ENCODE measurements around the gene LYL1.

The LYL1 gene

GRCh38 chr19:13135068-13136062, 32.7 kb upstream of the LYL1 start:
- no peak for DNase-seq
- Histone ChIP-seq H3K36me3 (peaks cover 55% of the 10 kb centered on the region), H3K4me3 (ENCODE audit: low read depth, low read length) (no peak overlapping the region), H3K9me3 (no peaks in the 10 kb centered on the region; the same call in 1 of the 2 replicates), H3K27me3 (no peaks in the 10 kb centered on the region), H3K4me1 (no peaks in the 10 kb centered on the region)
- no peak for TF ChIP-seq CTCF (IDR thresholded peaks at IDR 0.05; ENCODE audit: low read depth, low read length)

DNA sequence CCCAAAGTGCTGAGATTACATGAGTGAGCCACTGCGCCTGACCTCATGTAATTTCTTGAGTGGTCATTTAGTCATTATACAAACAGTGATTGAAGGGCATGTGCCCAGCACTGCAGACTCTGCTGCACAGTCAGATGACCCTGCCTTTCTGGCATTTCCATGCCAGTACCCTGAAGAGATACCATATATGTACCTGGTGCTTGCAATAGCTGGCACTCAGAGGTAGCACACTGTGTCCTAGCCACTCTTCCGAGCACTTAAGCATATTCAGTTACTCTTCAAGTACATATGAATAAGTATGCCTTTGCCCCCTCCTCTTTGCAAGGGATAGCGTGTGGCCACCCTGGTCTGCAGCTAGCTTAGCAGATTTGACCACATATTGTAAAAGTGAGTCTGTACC, 32.0 kb upstream of the LYL1 start:
- H3K4me3 ChIP-seq (ENCODE audit: low read depth, low read length), result no peak overlapping the region
- DNase-seq, result no peak
- H3K4me1 ChIP-seq, result no peaks in the 10 kb centered on the region
- TF ChIP-seq CTCF (IDR thresholded peaks at IDR 0.05; ENCODE audit: low read depth, low read length), result no peak
- peaks cover 55% of the 10 kb centered on the region for H3K36me3 ChIP-seq
- no peaks in the 10 kb centered on the region for H3K27me3 ChIP-seq
- no peaks in the 10 kb centered on the region; the same call in 1 of the 2 replicates for H3K9me3 ChIP-seq

DNA sequence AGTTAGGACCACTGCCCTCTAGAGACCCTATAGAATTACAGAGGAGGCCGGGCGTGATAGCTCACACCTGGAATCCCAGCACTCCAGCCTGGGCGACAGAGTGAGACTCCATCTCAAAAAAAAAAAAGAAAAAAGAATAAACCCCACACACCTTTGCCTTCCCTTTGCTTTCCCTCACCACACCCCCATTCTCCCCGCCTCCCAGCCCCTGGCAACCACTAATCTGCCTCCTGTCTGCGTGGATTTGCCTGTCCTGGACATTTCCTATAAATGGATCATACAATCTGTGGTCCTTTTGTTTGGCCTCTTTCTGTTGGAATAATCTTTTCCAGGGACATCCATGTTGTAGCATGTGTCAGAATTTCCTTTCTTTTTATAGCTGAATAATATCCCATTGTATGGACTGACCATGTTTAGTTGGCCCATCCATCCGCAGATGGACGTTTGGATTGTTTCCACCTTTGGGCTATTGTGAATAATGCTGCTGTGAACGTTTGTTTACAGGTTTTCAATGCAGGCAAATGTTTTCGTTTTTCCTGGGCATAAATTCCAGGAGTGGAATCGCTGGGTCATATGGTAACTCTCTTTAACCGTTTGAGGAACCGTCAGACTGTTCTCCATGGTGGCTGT, 30.7 kb upstream of the LYL1 start:
- no peaks in the 10 kb centered on the region; the same call in 1 of the 2 replicates for H3K9me3 ChIP-seq
- H3K4me3 ChIP-seq (ENCODE audit: low read depth, low read length), result no peak overlapping the region
- H3K27me3 ChIP-seq, result no peaks in the 10 kb centered on the region
- TF ChIP-seq CTCF (IDR thresholded peaks at IDR 0.05; ENCODE audit: low read depth, low read length), result no peak
- peaks cover 49% of the 10 kb centered on the region for H3K36me3 ChIP-seq
- no peaks in the 10 kb centered on the region for H3K4me1 ChIP-seq
- no peak for DNase-seq

DNA sequence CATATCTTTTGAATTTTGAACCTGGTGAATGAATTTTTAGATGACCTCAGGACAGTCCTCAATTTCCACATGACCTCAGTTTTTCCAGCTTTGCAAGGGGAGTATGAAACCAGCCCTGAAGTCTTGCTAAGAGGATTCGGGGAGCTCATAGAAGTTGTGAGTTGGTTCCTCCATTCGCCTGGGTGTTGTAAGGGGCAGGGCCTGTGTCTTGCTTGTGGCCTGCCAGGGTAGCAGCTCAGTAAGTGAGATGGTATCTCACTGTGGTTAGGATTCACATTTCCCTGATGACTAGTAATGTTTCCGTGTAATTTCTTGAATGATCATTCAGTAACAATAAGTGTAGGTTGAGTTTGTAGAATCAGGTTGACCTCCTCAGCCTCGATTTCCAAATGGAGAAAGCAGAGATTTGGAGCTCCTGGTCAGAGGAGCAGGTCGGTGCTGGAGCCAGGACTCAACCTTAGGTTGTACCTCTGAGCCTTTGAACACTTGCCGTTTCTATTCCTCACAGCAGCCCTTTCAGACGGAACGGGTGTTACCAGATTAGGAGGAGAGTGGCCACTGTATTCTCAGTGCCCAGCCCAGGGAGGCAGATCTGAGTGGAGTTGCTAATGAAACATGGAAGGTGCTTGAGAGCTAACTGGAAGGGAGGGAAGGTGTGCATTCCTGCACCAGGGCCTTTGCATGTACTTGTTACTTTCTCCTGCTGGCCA, 30.0 kb upstream of the LYL1 start:
- Histone ChIP-seq H3K4me3 (ENCODE audit: low read depth, low read length) (no peak overlapping the region), H3K4me1 (no peaks in the 10 kb centered on the region), H3K9me3 (no peaks in the 10 kb centered on the region), H3K36me3 (peaks cover 41% of the 10 kb centered on the region), H3K27me3 (no peaks in the 10 kb centered on the region)
- DNase-seq, result no peak
- TF ChIP-seq CTCF (IDR thresholded peaks at IDR 0.05; ENCODE audit: low read depth, low read length), result no peak

GRCh38 chr19:13130886-13131490, 28.3 kb upstream of the LYL1 start:
- no peaks in the 10 kb centered on the region for H3K9me3 ChIP-seq
- H3K4me1 ChIP-seq, result no peaks in the 10 kb centered on the region
- no peak for TF ChIP-seq CTCF (IDR thresholded peaks at IDR 0.05; ENCODE audit: low read depth, low read length)
- H3K27me3 ChIP-seq, result no peaks in the 10 kb centered on the region
- no peak for DNase-seq
- H3K36me3 ChIP-seq, result peaks cover 31% of the 10 kb centered on the region
- no peak overlapping the region for H3K4me3 ChIP-seq (ENCODE audit: low read depth, low read length)

Data from BE2C (cell line).